GM23338 (cell line): ENCODE data around the gene TRIM44. TPM values are rescaled to one million over a fixed set of nuclear protein-coding genes. Genes with fewer than 3 reads are reported as not detected.

ENCODE experiments used
- ATAC-seq: fragments of 200-7000 bp; cut with Tn5 transposase; 3 replicates; pipeline ENCODE4 v1.9.1; 2020
- DNase-seq: peaks from one replicate; pipeline ENCODE4 v3.0.0-alpha.2; 2015; ENCODE audit warnings: low spot score
- H2AFZ ChIP-seq: fragments of 200-600 bp; sonication (generic); 2 replicates; pipeline ENCODE4 v1.8.0; 2016; ENCODE audit warnings: antibody characterized with exemption, mild to moderate bottlenecking, moderate library complexity
- H3F3A ChIP-seq: fragments of 200-600 bp; sonication (generic); replicated peaks from 2 replicates; pipeline ENCODE4 v1.8.0; 2017; ENCODE audit warnings: antibody characterized with exemption, mixed run types, low read depth
- H3K27ac ChIP-seq: fragments of 200-600 bp; sonication (generic); 2 replicates; pipeline ENCODE4 v1.6.1; 2016; ENCODE audit warnings: low read depth
- H3K27me3 ChIP-seq: fragments of 200-600 bp; sonication (generic); 2 replicates; pipeline ENCODE4 v1.8.0; 2016; ENCODE audit warnings: mild to moderate bottlenecking, mixed run types, moderate library complexity; ENCODE audit not compliant: insufficient read depth
- H3K36me3 ChIP-seq: fragments of 200-600 bp; sonication (generic); 2 replicates; pipeline ENCODE4 v1.8.0; 2016; ENCODE audit warnings: mild to moderate bottlenecking; ENCODE audit not compliant: insufficient read depth
- H3K4me1 ChIP-seq: fragments of 200-600 bp; sonication (generic); 2 replicates; pipeline ENCODE4 v1.8.0; 2016; ENCODE audit warnings: mild to moderate bottlenecking, moderate library complexity; ENCODE audit not compliant: insufficient read depth
- H3K4me2 ChIP-seq: fragments of 200-600 bp; sonication (generic); 2 replicates; pipeline ENCODE4 v1.7.1; 2017; ENCODE audit warnings: mixed run types
- H3K4me3 ChIP-seq: fragments of 200-600 bp; sonication (generic); 2 replicates; pipeline ENCODE4 v1.6.1; 2016; ENCODE audit warnings: mixed run types
- H3K79me2 ChIP-seq: fragments of 200-600 bp; sonication (generic); replicated peaks from 2 replicates; pipeline ENCODE4 v1.8.0; 2017; ENCODE audit warnings: mild to moderate bottlenecking; ENCODE audit not compliant: insufficient read depth
- H3K9me2 ChIP-seq: fragments of 200-600 bp; sonication (generic); 2 replicates; pipeline ENCODE4 v1.8.0; 2017; ENCODE audit not compliant: insufficient read depth
- H4K20me1 ChIP-seq: fragments of 200-600 bp; sonication (generic); replicated peaks from 2 replicates; pipeline ENCODE4 v1.8.0; 2017; ENCODE audit warnings: mild to moderate bottlenecking; ENCODE audit not compliant: insufficient read depth
- H3K27ac Mint-ChIP-seq: 2 replicates; pipeline ENCODE4 v1.8.0; 2020; ENCODE audit warnings: inconsistent platforms, mild to moderate bottlenecking, moderate library complexity, mixed read lengths
- H3K27me3 Mint-ChIP-seq: 3 replicates; pipeline ENCODE4 v1.8.0; 2022; ENCODE audit warnings: low read depth, mild to moderate bottlenecking, moderate library complexity, mixed read lengths, inconsistent platforms; ENCODE audit not compliant: insufficient read depth, poor library complexity
- H3K36me3 Mint-ChIP-seq: 3 replicates; pipeline ENCODE4 v1.8.0; 2021; ENCODE audit warnings: low read depth, mild to moderate bottlenecking, inconsistent platforms, moderate library complexity, mixed read lengths
- H3K4me1 Mint-ChIP-seq: 3 replicates; pipeline ENCODE4 v1.8.0; 2020; ENCODE audit warnings: mild to moderate bottlenecking, inconsistent platforms, mixed read lengths
- H3K4me3 Mint-ChIP-seq: 3 replicates; pipeline ENCODE4 v1.8.0; 2021; ENCODE audit warnings: moderate library complexity, mild to moderate bottlenecking, inconsistent platforms, mixed read lengths
- H3K9me3 Mint-ChIP-seq: 3 replicates; pipeline ENCODE4 v1.8.0; 2020; ENCODE audit warnings: moderate library complexity, mild to moderate bottlenecking, inconsistent platforms, mixed read lengths
- CREB1 ChIP-seq: fragments of 250-450 bp; sonication (Bioruptor Pico); IDR thresholded peaks from 2 replicates; pipeline ENCODE4 v1.5.0; 2020; ENCODE audit warnings: low read depth, mild to moderate bottlenecking, moderate library complexity
- CTCF ChIP-seq, 2 experiments: fragments of 200-600 bp in 1 of 2; sonication (generic) in 1 of 2; conservative IDR thresholded peaks; 2 replicates each; pipeline versions ENCODE4 v1.5.1 to v1.6.1; 2016 to 2017; ENCODE audit warnings: antibody characterized with exemption in 2 of 2, low read depth in 2 of 2, mild to moderate bottlenecking in 2 of 2, moderate library complexity in 1 of 2
- ETS1 ChIP-seq: IDR thresholded peaks from 2 replicates; pipeline ENCODE4 v1.6.1; 2016; ENCODE audit warnings: antibody characterized with exemption
- EZH2 ChIP-seq: fragments of 200-600 bp; sonication (generic); IDR thresholded peaks from one replicate; pipeline ENCODE4 v1.8.0; 2017; ENCODE audit warnings: antibody characterized with exemption, mild to moderate bottlenecking, low read depth; ENCODE audit not compliant: unreplicated experiment
- EZH2phosphoT487 ChIP-seq: fragments of 200-600 bp; sonication (generic); IDR thresholded peaks from one replicate; pipeline ENCODE4 v1.8.1; 2018; ENCODE audit warnings: antibody characterized with exemption; ENCODE audit not compliant: unreplicated experiment
- JUNB ChIP-seq: IDR thresholded peaks from one replicate; pipeline ENCODE4 v1.6.1; 2016; ENCODE audit warnings: antibody characterized with exemption; ENCODE audit not compliant: unreplicated experiment
- POLR2AphosphoS5 ChIP-seq: IDR thresholded peaks from 2 replicates; pipeline ENCODE4 v1.6.1; 2016; ENCODE audit warnings: antibody characterized with exemption, low read depth
- REST ChIP-seq: IDR thresholded peaks from one replicate; pipeline ENCODE4 v1.6.1; 2018; ENCODE audit warnings: antibody characterized with exemption; ENCODE audit not compliant: unreplicated experiment
- STAT1 ChIP-seq: IDR thresholded peaks from one replicate; pipeline ENCODE4 v1.6.1; 2016; ENCODE audit warnings: antibody characterized with exemption; ENCODE audit not compliant: unreplicated experiment
- ZNF331 ChIP-seq: fragments of 250-450 bp; sonication (Bioruptor Pico); IDR thresholded peaks from 2 replicates; pipeline ENCODE4 v1.5.0; 2020; ENCODE audit warnings: low read depth, mild to moderate bottlenecking, moderate library complexity
- ZNF462 ChIP-seq: fragments of 250-450 bp; sonication (Bioruptor Pico); IDR thresholded peaks from 2 replicates; pipeline ENCODE4 v1.5.0; 2020; ENCODE audit warnings: mild to moderate bottlenecking, moderate library complexity
- polyA plus RNA-seq: library from polyadenylated mRNA; unstranded; fragments of >200 nt; fragmentation: Nextera tagmentation; extraction: Ambion mirVana; gene quantifications from 2 replicates; pipeline ENCODE4 v1.2.1, GENCODE V29; 2016
- total RNA-seq: library from RNA; depleted of rRNA; stranded (reverse); fragments of >200 nt; shearing (Covaris generic); gene quantifications from 2 replicates; pipeline ENCODE4 v1.2.3, GENCODE V29; 2014

The TRIM44 gene
- total and polyA plus RNA-seq, 2 experiments from 2014 or later = 10.3 to 10.4 TPM

GRCh38 chr11:35734669-35735410 is 72.3 kb downstream of the TRIM44 start:
- H3K79me2 ChIP-seq = no peaks in the 10 kb centered on the region
- no peaks in the 10 kb centered on the region for H4K20me1 ChIP-seq
- Mint-ChIP-seq H3K4me1 (peaks cover 3% of the 10 kb centered on the region; the same call in 2 of the 3 replicates), H3K36me3 (peaks cover 24% of the 10 kb centered on the region; the same call in 2 of the 3 replicates), H3K27me3 (peaks cover 5% of the 10 kb centered on the region), H3K4me3 (no peak overlapping the region), H3K27ac (no peak overlapping the region), H3K9me3 (peaks cover 9% of the 10 kb centered on the region)
- TF ChIP-seq CREB1 (no peak), ETS1 (no peak), POLR2AphosphoS5 (no peak), REST (no peak), ZNF462 (no peak), ZNF331 (CRISPR knock-in tag) (no peak), EZH2 (no peak), STAT1 (no peak), EZH2phosphoT487 (no peak), CTCF (conservative IDR thresholded peaks at IDR 0.05; ENCODE audit: low read depth in 2 of 2) (no peak), JUNB (no peak)
- no peak overlapping the region for H3K4me2 ChIP-seq
- H3F3A ChIP-seq = no peaks in the 10 kb centered on the region
- no peaks in the 10 kb centered on the region for H3K27me3 ChIP-seq
- H3K9me2 ChIP-seq = no peaks in the 10 kb centered on the region
- H2AFZ ChIP-seq = no peak overlapping the region
- peaks cover 4% of the 10 kb centered on the region; the same call in 1 of the 2 replicates for H3K36me3 ChIP-seq
- H3K4me3 ChIP-seq = no peak overlapping the region
- H3K27ac ChIP-seq = no peak overlapping the region
- DNase-seq (no peak), ATAC-seq (no peak)
- no peaks in the 10 kb centered on the region for H3K4me1 ChIP-seq
